ENCODE measurements around the gene PARP11.
"Not testable (repeated sequence)": the region's sequence is repeated elsewhere in the genome, so short reads cannot be mapped to it uniquely, and the experiment has no call there.

The PARP11 gene

GRCh38 chr12:3884671-3885070, 11.5 kb upstream of the PARP11 start:
- no peak for FAIRE-seq

GRCh38 chr12:3882896-3883564, 9.8 kb upstream of the PARP11 start:
- DNase-seq (ENCODE audit: insufficient read length, low spot score) (no peak), FAIRE-seq (no peak)

More at GRCh38 chr12:3884671-3885070, 11.5 kb upstream of the PARP11 start:
- no peak for DNase-seq (ENCODE audit: insufficient read length, low spot score)

GRCh38 chr12:3882406-3882805, 9.2 kb upstream of the PARP11 start:
- no peak for DNase-seq (ENCODE audit: insufficient read length, low spot score)
- no peak for FAIRE-seq

- DNase-seq (ENCODE audit: insufficient read length, low spot score) (no peak), FAIRE-seq (no peak)
Measured at GRCh38 chr12:3881281-3881950, 8.2 kb upstream of the PARP11 start.

GRCh38 chr12:3879846-3880245, 6.6 kb upstream of the PARP11 start:
- DNase-seq (ENCODE audit: insufficient read length, low spot score) (no peak), FAIRE-seq (no peak)

DNA sequence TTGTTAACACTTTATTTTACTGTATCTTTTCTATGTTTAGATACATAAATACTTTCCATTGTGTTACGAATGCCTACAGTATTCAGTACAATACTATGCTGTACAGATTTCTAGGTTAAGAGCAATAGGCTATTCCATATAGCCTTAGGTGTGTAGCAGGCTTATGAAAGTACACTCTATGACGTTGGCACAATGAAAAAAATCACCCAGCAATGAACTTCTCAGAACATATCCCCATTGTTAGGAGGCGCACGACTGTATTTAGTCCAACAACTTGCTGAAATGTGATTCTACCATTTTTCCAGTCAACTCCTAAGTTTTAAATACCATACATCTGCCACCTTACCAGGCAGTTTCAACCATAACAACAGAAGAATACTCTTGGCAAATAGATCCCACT, 1.8 kb downstream of the PARP11 start:
- no peak for FAIRE-seq
- no peak for DNase-seq (ENCODE audit: insufficient read length, low spot score)

GRCh38 chr12:3869865-3870264, 3.3 kb downstream of the PARP11 start:
- DNase-seq (ENCODE audit: insufficient read length, low spot score) = no peak
- FAIRE-seq = peak; percentile 95

DNA sequence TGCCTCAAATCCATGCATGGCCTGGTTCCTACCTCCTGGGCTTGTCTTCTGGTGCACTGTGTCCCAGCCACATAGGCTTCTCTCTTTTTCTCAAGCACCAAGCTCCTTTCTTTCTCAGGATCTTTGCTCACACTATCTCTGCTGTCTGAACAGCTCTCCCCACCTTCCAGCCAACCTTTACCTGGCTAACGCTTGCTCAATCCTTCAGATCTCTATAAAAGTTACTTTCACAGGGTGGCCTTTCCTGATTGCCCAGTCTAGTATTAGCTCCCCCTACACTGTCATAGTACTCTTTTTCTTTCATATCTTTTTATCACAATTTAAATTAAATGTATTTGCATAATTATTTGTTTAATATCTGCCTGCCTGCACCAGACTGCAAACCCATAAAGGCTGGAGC, 3.8 kb downstream of the PARP11 start:
- FAIRE-seq = peak; percentile 35
- DNase-seq (ENCODE audit: insufficient read length, low spot score) = no peak

GRCh38 chr12:3863756-3864155, 9.4 kb downstream of the PARP11 start:
- DNase-seq (ENCODE audit: insufficient read length, low spot score) (no peak), FAIRE-seq (no peak)

GRCh38 chr12:3842517-3842916, 30.7 kb downstream of the PARP11 start:
- DNase-seq (ENCODE audit: insufficient read length, low spot score) (no peak), FAIRE-seq (no peak)

GRCh38 chr12:3841783-3842182, 31.4 kb downstream of the PARP11 start:
- DNase-seq (ENCODE audit: insufficient read length, low spot score) (no peak), FAIRE-seq (no peak)

DNA sequence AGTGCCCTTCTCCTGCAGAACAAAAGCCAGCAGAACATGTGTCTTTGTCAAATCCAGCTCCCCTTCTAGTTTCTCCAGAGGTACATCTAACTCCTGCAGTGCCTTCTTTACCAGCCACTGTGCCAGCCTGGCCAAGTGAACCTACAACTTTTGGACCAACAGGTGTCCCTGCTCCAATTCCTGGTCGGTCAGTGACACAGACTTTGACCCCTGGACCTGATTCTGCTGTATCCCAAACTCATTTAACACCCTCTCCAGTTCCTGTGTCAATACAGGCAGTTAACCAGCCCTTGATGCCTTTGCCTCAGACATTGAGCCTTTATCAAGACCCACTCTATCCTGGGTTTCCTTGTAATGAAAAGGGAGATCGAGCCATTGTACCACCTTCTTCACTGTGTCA, 32.4 kb downstream of the PARP11 start:
- not testable (repeated sequence) for DNase-seq (ENCODE audit: insufficient read length, low spot score); FAIRE-seq

- FAIRE-seq; DNase-seq (ENCODE audit: insufficient read length, low spot score): not testable (repeated sequence)
Measured at GRCh38 chr12:3839745-3840144, 33.5 kb downstream of the PARP11 start.

DNA sequence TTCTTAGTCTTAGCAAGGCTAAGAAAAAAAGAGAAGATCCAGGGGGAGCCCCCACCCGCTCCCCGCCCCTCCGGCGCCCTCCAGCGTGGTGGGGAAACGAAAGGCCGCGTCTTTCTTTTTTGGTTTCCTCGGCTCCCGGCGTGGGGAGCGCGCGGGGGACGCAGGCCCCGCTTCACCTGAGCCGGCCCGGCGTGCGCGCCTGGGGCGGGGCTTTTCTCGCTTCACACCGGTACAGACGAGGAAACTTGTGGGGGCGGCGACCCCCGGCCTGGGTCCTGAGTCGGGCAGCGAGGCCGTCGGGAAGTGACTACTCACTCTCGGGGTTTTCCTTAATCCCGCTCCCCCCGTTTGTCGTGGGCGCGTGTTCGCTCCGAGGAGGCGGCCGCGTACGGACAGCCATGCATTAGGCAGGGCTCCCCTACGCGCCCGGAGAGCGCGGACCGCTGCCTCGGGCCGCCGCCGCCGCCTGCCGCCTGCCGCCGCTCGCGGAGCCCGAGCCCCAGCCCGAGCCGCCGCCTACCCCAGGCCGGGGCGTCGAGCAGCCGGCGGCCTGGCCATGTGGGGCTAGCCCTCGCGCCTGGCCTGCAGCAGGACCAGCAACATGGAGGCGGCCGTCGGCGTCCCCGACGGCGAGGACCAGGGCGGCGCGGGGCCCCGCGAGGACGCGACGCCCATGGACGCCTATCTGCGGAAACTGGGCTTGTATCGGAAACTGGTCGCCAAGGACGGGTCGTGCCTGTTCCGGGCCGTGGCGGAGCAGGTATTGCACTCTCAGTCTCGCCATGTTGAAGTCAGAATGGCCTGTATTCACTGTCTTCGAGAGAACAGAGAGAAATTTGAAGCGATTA, 34.3 kb downstream of the PARP11 start:
- FAIRE-seq = not testable (repeated sequence)
- DNase-seq (ENCODE audit: insufficient read length, low spot score) = peak; percentile 28

DNA sequence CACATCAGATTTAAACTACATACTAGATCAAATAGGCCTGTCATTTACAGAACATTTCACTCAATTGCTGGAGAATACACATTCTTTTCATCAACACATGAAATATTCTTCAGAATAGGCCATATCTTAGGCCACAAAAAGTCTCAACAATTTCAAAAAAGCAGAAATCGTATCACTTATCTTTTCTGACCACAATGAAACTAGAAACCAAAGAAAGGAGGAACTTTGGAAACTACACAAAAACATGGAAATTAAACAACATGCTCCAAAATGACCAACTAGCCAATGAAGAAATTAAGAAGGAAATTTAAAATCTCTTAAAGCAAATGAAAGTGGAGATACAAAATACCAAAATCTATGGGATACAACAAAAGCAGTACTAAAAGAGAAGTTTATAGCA, 35.1 kb downstream of the PARP11 start:
- FAIRE-seq (peak; percentile 80), DNase-seq (ENCODE audit: insufficient read length, low spot score) (no peak)

- no peak for DNase-seq (ENCODE audit: insufficient read length, low spot score)
- FAIRE-seq = peak; percentile 83
Measured at GRCh38 chr12:3837049-3837448, 36.1 kb downstream of the PARP11 start.

DNA sequence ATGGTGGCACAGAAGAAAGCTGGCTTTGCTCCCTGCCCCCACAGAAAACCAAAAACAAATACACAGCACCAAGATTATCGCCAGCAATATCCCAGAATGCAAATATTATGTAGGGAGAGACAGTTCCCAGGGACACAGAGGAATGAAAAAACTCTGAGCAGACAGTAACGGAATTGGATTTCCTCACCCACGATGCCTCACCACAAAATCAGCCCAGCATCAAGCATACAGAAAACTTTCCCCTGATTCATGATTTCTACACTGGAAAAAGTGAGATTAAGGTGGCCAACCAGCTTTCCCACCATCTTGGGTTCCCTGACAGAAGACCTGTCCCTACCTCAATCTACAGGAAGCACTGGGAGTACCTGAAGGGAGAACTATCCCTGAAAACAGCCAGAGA, 36.6 kb downstream of the PARP11 start:
- FAIRE-seq = no peak

DNA sequence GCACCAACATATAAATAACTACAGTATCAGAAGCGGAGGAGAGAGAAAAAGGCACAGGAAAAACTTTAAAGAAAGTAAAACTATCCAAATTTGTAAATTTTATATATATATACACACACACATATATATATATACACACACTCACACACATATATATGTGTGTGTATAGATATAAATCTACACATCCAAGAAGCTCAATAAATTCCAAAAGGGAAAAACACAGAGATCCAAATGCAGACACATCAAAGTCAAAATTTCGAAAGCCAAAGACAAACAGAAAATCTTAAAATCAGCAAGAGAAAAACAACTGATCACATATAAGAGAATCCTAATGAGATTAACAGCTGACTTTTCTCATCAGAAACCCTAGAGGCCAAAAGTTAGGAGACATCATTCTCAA, 37.3 kb downstream of the PARP11 start:
- DNase-seq (ENCODE audit: insufficient read length, low spot score) (no peak), FAIRE-seq (no peak)

More for the DNA sequence above, 36.6 kb downstream of the PARP11 start:
- no peak for DNase-seq (ENCODE audit: insufficient read length, low spot score)

GRCh38 chr12:3834774-3835173, 38.4 kb downstream of the PARP11 start:
- no peak for FAIRE-seq
- DNase-seq (ENCODE audit: insufficient read length, low spot score) = no peak

- FAIRE-seq (no peak), DNase-seq (ENCODE audit: insufficient read length, low spot score) (no peak)
Measured at GRCh38 chr12:3833670-3834310, 39.4 kb downstream of the PARP11 start.

DNA sequence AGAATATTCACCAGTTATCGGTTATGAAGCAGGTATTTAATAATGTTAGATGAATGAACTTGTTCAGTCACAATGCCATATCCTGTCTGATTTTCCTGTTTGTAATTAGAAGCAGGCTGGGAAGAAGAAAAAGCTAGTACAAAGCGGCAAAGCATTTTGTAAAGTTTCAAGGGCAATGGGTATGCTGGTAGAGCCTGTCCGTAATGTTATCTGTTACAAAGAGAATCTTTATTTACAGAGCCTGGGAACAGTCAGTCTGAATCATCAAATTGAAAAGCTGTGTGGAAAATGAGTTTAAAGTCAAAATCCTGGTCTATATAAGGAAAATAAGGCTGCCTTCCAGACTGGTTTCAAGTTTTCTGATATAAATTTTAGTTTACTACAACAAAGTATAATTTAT, 40.5 kb downstream of the PARP11 start:
- no peak for FAIRE-seq
- DNase-seq (ENCODE audit: insufficient read length, low spot score) = no peak

All from GM19239 (cell line).